ENCODE data around the gene EFR3B.

GRCh38 chr2:25014631-25015030 is 27.2 kb upstream of the EFR3B start:
- TF ChIP-seq CTCF (conservative IDR thresholded peaks at IDR 0.05; ENCODE audit: low read length) = no peak
- TF ChIP-seq EZH2phosphoT487 (IDR thresholded peaks at IDR 0.05; ENCODE audit: borderline replicate concordance, low read depth, low read length) = no peak

Data from OCI-LY7 (cell line).